GM12878 (cell line): ENCODE measurements around the gene ANKRD11.

Source experiments
- EGR1 ChIP-seq, 2 experiments: IDR thresholded peaks; 1 replicate in 1 of 2; 2 replicates in 1 of 2; pipeline ENCODE4 v1.6.1; 2011 to 2012; ENCODE audit warnings: low read depth in 2 of 2, low read length in 2 of 2, borderline replicate concordance in 1 of 2, mild to moderate bottlenecking in 1 of 2, moderate library complexity in 1 of 2
- EP300 ChIP-seq, 2 experiments: fragments of 150-350 bp in 1 of 2; IDR thresholded peaks; 2 replicates each; pipeline ENCODE4 v1.6.1; 2011 to 2012; ENCODE audit warnings: low read depth in 2 of 2, low read length in 2 of 2, borderline replicate concordance in 1 of 2, improper control_type of control experiment in 1 of 2, inconsistent platforms in 1 of 2; ENCODE audit not compliant: control insufficient read depth in 1 of 2
- HDAC6 ChIP-seq: fragments of 200-600 bp; sonication (generic); IDR thresholded peaks from one replicate; pipeline ENCODE4 v1.8.0; 2017; ENCODE audit warnings: antibody characterized with exemption; ENCODE audit not compliant: unreplicated experiment
- IKZF1 ChIP-seq: fragments of 450-650 bp; conservative IDR thresholded peaks from 2 replicates; pipeline ENCODE4 v1.6.1; 2017; ENCODE audit warnings: antibody characterized with exemption, mild to moderate bottlenecking
- JUND ChIP-seq: IDR thresholded peaks from 2 replicates; pipeline ENCODE4 v1.6.1; 2012; ENCODE audit warnings: low read depth, mild to moderate bottlenecking, low read length, improper control_type of control experiment, moderate library complexity
- MAX ChIP-seq: IDR thresholded peaks from 2 replicates; pipeline ENCODE4 v1.6.1; 2012; ENCODE audit warnings: low read depth, low read length, improper control_type of control experiment
- MXI1 ChIP-seq: fragments of 150-350 bp; IDR thresholded peaks from 2 replicates; pipeline ENCODE4 v1.6.1; 2011; ENCODE audit warnings: low read depth, mild to moderate bottlenecking, inconsistent platforms, low read length, improper control_type of control experiment
- PAX8 ChIP-seq: fragments of 450-650 bp; IDR thresholded peaks from 2 replicates; pipeline ENCODE4 v1.6.1; 2017; ENCODE audit warnings: mild to moderate bottlenecking, moderate library complexity
- RAD21 ChIP-seq: IDR thresholded peaks from 2 replicates; pipeline ENCODE4 v1.6.1; 2011; ENCODE audit warnings: mild to moderate bottlenecking, low read depth, low read length, moderate library complexity; ENCODE audit not compliant: insufficient read depth
- RAD51 ChIP-seq: fragments of 450-650 bp; IDR thresholded peaks from 2 replicates; pipeline ENCODE4 v1.6.1; 2016; ENCODE audit warnings: moderate library complexity, mild to moderate bottlenecking, inconsistent platforms
- TF ChIP-seq, protein P1 (sequence below), 3 experiments: IDR thresholded peaks in 2 of 3; conservative IDR thresholded peaks in 1 of 3; 2 replicates each; pipeline ENCODE4 v1.5.1; 2011; ENCODE audit warnings: low read depth in 3 of 3, low read length in 3 of 3, mild to moderate bottlenecking in 3 of 3, control low read depth in 2 of 3, moderate library complexity in 2 of 3, inconsistent platforms in 1 of 3, mixed read lengths in 1 of 3; ENCODE audit not compliant: control insufficient read depth in 2 of 3, insufficient read depth in 1 of 3; ENCODE audit errors: extremely low read depth in 1 of 3
- TF ChIP-seq, protein P2 (sequence below): fragments of 450-650 bp; formaldehyde crosslinking; IDR thresholded peaks from 2 replicates; pipeline ENCODE4 v1.4.0; 2020; ENCODE audit warnings: mild to moderate bottlenecking, moderate library complexity

GRCh38 chr16:89410322-89410721, 80.0 kb downstream of the ANKRD11 start:
- TF ChIP-seq, protein P1, sequence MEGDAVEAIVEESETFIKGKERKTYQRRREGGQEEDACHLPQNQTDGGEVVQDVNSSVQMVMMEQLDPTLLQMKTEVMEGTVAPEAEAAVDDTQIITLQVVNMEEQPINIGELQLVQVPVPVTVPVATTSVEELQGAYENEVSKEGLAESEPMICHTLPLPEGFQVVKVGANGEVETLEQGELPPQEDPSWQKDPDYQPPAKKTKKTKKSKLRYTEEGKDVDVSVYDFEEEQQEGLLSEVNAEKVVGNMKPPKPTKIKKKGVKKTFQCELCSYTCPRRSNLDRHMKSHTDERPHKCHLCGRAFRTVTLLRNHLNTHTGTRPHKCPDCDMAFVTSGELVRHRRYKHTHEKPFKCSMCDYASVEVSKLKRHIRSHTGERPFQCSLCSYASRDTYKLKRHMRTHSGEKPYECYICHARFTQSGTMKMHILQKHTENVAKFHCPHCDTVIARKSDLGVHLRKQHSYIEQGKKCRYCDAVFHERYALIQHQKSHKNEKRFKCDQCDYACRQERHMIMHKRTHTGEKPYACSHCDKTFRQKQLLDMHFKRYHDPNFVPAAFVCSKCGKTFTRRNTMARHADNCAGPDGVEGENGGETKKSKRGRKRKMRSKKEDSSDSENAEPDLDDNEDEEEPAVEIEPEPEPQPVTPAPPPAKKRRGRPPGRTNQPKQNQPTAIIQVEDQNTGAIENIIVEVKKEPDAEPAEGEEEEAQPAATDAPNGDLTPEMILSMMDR (IDR thresholded peaks at IDR 0.05 in 2 of 3, conservative IDR thresholded peaks at IDR 0.05 in 1 of 3; ENCODE audit: control insufficient read depth in 2 of 3, extremely low read depth in 1 of 3, insufficient read depth in 1 of 3, low read depth in 3 of 3, low read length in 3 of 3): no peak
- TF ChIP-seq EGR1 (IDR thresholded peaks at IDR 0.05; ENCODE audit: borderline replicate concordance in 1 of 2, low read depth in 2 of 2, low read length in 2 of 2): no peak
- TF ChIP-seq EP300 (IDR thresholded peaks at IDR 0.05; ENCODE audit: borderline replicate concordance in 1 of 2, control insufficient read depth in 1 of 2, low read depth in 2 of 2, low read length in 2 of 2): no peak
- no peak for TF ChIP-seq HDAC6
- TF ChIP-seq IKZF1: no peak
- no peak for TF ChIP-seq RAD51
- TF ChIP-seq RAD21: no peak
- no peak for TF ChIP-seq MAX
- TF ChIP-seq, protein P2, sequence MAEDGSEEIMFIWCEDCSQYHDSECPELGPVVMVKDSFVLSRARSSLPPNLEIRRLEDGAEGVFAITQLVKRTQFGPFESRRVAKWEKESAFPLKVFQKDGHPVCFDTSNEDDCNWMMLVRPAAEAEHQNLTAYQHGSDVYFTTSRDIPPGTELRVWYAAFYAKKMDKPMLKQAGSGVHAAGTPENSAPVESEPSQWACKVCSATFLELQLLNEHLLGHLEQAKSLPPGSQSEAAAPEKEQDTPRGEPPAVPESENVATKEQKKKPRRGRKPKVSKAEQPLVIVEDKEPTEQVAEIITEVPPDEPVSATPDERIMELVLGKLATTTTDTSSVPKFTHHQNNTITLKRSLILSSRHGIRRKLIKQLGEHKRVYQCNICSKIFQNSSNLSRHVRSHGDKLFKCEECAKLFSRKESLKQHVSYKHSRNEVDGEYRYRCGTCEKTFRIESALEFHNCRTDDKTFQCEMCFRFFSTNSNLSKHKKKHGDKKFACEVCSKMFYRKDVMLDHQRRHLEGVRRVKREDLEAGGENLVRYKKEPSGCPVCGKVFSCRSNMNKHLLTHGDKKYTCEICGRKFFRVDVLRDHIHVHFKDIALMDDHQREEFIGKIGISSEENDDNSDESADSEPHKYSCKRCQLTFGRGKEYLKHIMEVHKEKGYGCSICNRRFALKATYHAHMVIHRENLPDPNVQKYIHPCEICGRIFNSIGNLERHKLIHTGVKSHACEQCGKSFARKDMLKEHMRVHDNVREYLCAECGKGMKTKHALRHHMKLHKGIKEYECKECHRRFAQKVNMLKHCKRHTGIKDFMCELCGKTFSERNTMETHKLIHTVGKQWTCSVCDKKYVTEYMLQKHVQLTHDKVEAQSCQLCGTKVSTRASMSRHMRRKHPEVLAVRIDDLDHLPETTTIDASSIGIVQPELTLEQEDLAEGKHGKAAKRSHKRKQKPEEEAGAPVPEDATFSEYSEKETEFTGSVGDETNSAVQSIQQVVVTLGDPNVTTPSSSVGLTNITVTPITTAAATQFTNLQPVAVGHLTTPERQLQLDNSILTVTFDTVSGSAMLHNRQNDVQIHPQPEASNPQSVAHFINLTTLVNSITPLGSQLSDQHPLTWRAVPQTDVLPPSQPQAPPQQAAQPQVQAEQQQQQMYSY (CRISPR knock-in tag): no peak
- no peak for TF ChIP-seq JUND
- no peak for TF ChIP-seq PAX8
- no peak for TF ChIP-seq MXI1
